ENCODE measurements around the gene MMP26.

MMP26 gene

GRCh38 chr11:4671741-4672140 is 32.8 kb upstream of the MMP26 start:
- TF ChIP-seq CTCF (IDR thresholded peaks at IDR 0.05; ENCODE audit: control extremely low read depth, extremely low read depth, low read depth, missing control alignments): no peak
- no peak for DNase-seq (ENCODE audit: extremely low spot score)
- POLR2A ChIA-PET: no interaction called here
- CTCF ChIA-PET: interaction anchor here (1.3 kb wide), 1 partner anchor 13 kb away, joined by 3 read pairs; no protein-coding TSS in a partner anchor

GRCh38 chr11:4672470-4672869 is 32.1 kb upstream of the MMP26 start:
- DNase-seq (ENCODE audit: extremely low spot score): no peak
- ChIA-PET POLR2A (no interaction called here), CTCF (interaction anchor here (1.3 kb wide), 1 partner anchor 13 kb away, joined by 3 read pairs; no protein-coding TSS in a partner anchor)
- TF ChIP-seq CTCF (IDR thresholded peaks at IDR 0.05; ENCODE audit: control extremely low read depth, extremely low read depth, low read depth, missing control alignments): no peak

GRCh38 chr11:4673781-4674180 is 30.8 kb upstream of the MMP26 start:
- POLR2A ChIA-PET: no interaction called here
- no peak for DNase-seq (ENCODE audit: extremely low spot score)
- CTCF ChIA-PET: interaction anchor here (1.1 kb wide), 1 partner anchor 9 kb away, joined by 3 read pairs; no protein-coding TSS in a partner anchor

GRCh38 chr11:4677948-4678347 is 26.6 kb upstream of the MMP26 start:
- CTCF ChIA-PET: interaction anchor here (1.5 to 1.9 kb wide), 2 partner anchors 9 to 41 kb away, joined by 3 to 4 read pairs; partner anchors contain the start of gene OR51D1
- no peak for TF ChIP-seq CTCF (IDR thresholded peaks at IDR 0.05; ENCODE audit: control extremely low read depth, extremely low read depth, low read depth, missing control alignments)
- DNase-seq (ENCODE audit: extremely low spot score): no peak
- POLR2A ChIA-PET: no interaction called here

More at GRCh38 chr11:4673781-4674180, 30.8 kb upstream of the MMP26 start:
- no peak for TF ChIP-seq CTCF (IDR thresholded peaks at IDR 0.05; ENCODE audit: control extremely low read depth, extremely low read depth, low read depth, missing control alignments)

- POLR2A ChIA-PET: no interaction called here
- DNase-seq (ENCODE audit: extremely low spot score): no peak
- CTCF ChIA-PET: interaction anchor here (1.2 to 1.8 kb wide), 2 partner anchors 16 to 43 kb away, joined by 5 to 6 read pairs; partner anchors contain the start of gene OR51D1
- TF ChIP-seq CTCF (IDR thresholded peaks at IDR 0.05; ENCODE audit: control extremely low read depth, extremely low read depth, low read depth, missing control alignments): no peak
Observed at GRCh38 chr11:4680341-4680740, 24.2 kb upstream of the MMP26 start.

GRCh38 chr11:4682623-4683419 is 21.8 kb upstream of the MMP26 start:
- POLR2A ChIA-PET: no interaction called here
- no peak for DNase-seq (ENCODE audit: extremely low spot score)
- CTCF ChIA-PET: interaction anchor here (0.8 to 2.1 kb wide), 3 partner anchors 9 to 14 kb away, joined by 3 to 8 read pairs (median 3); no protein-coding TSS in a partner anchor
- TF ChIP-seq CTCF (IDR thresholded peaks at IDR 0.05; ENCODE audit: control extremely low read depth, extremely low read depth, low read depth, missing control alignments): no peak

All from GM10248 (cell line).